ENCODE results near the gene INPP1. TPM values are rescaled to one million over a fixed set of nuclear protein-coding genes. Genes with fewer than 3 reads are reported as not detected.

The INPP1 gene
- total RNA-seq, 2 donors from 2014 or later, result 35.3 to 39.2 TPM

- intact Hi-C loops (cut with DNase I), result loop anchor here (10.0 kb wide), 1 partner anchor 234 kb away; no protein-coding TSS in a partner anchor
- Histone ChIP-seq H3K4me1 (peaks cover 3% of the 10 kb centered on the region), H3K27ac (no peak overlapping the region), H3K4me3 (peak overlapping the region; percentile 66), H3K9ac (ENCODE audit: low read depth in 2 of 2, low read length in 2 of 2) (peak overlapping the region; percentile 68 to 75), H3K9me3 (no peaks in the 10 kb centered on the region), H3K27me3 (no peaks in the 10 kb centered on the region), H3K36me3 (no peaks in the 10 kb centered on the region)
- no peak for DNase-seq
- TF ChIP-seq CTCF (IDR thresholded peaks at IDR 0.05), result no peak
Observed at GRCh38 chr2:190318514-190318913, 24.9 kb upstream of the INPP1 start.

- no peaks in the 10 kb centered on the region for H3K27me3 ChIP-seq
- H3K36me3 ChIP-seq, result no peaks in the 10 kb centered on the region
- H3K4me1 ChIP-seq, result peaks cover 3% of the 10 kb centered on the region
- H3K9me3 ChIP-seq, result no peaks in the 10 kb centered on the region
- H3K4me3 ChIP-seq, result peak overlapping the region; percentile 66
- intact Hi-C loops (cut with DNase I), result loop anchor here (10.0 kb wide), 1 partner anchor 234 kb away; no protein-coding TSS in a partner anchor
- H3K27ac ChIP-seq, result peak overlapping the region; percentile 94
- peak overlapping the region; percentile 68 to 75 for H3K9ac ChIP-seq (ENCODE audit: low read depth in 2 of 2, low read length in 2 of 2)
- no peak for TF ChIP-seq CTCF (IDR thresholded peaks at IDR 0.05)
- DNase-seq, result peak; percentile 42
Observed at GRCh38 chr2:190318931-190319554, 24.3 kb upstream of the INPP1 start.

GRCh38 chr2:190319555-190320498 is 23.6 kb upstream of the INPP1 start, which contains the start of gene HIBCH:
Gene HIBCH (minus strand): TSS chr2:190319826. CDS start chr2:190319750, 76 bp downstream.
- H3K27me3 ChIP-seq, result no peaks in the 10 kb centered on the region
- H3K36me3 ChIP-seq, result no peaks in the 10 kb centered on the region
- intact Hi-C loops (cut with DNase I), result loop anchor here (10.0 kb wide), 1 partner anchor 235 kb away; no protein-coding TSS in a partner anchor
- H3K27ac ChIP-seq, result peak within 1 kb of the TSS; percentile 94
- peak; percentile 100 for DNase-seq
- TF ChIP-seq CTCF (IDR thresholded peaks at IDR 0.05), result peak; percentile 71
- peak within 1 kb of the TSS; percentile 68 to 75 for H3K9ac ChIP-seq (ENCODE audit: low read depth in 2 of 2, low read length in 2 of 2)
- H3K4me1 ChIP-seq, result peaks cover 3% of the 10 kb centered on the region
- H3K9me3 ChIP-seq, result no peaks in the 10 kb centered on the region
- peak within 1 kb of the TSS; percentile 66 for H3K4me3 ChIP-seq

GRCh38 chr2:190320696-190321095 is 22.7 kb upstream of the INPP1 start:
- no peak overlapping the region for H3K27ac ChIP-seq
- DNase-seq, result no peak
- intact Hi-C loops (cut with DNase I), result no loop called here
- no peaks in the 10 kb centered on the region for H3K9me3 ChIP-seq
- H3K27me3 ChIP-seq, result no peaks in the 10 kb centered on the region
- H3K4me3 ChIP-seq, result no peak overlapping the region
- peaks cover 3% of the 10 kb centered on the region for H3K4me1 ChIP-seq
- H3K9ac ChIP-seq (ENCODE audit: low read depth in 2 of 2, low read length in 2 of 2), result no peak overlapping the region
- TF ChIP-seq CTCF (IDR thresholded peaks at IDR 0.05), result no peak
- no peaks in the 10 kb centered on the region for H3K36me3 ChIP-seq

- no peak for DNase-seq
- no peak for TF ChIP-seq CTCF (IDR thresholded peaks at IDR 0.05)
- intact Hi-C loops (cut with DNase I), result no loop called here
Observed at GRCh38 chr2:190323406-190323805, 20.0 kb upstream of the INPP1 start.

More at GRCh38 chr2:190323406-190323805, 20.0 kb upstream of the INPP1 start:
- Histone ChIP-seq H3K27ac (no peak overlapping the region), H3K9me3 (no peaks in the 10 kb centered on the region), H3K9ac (ENCODE audit: low read depth in 2 of 2, low read length in 2 of 2) (no peak overlapping the region), H3K4me3 (no peak overlapping the region), H3K4me1 (no peaks in the 10 kb centered on the region), H3K36me3 (no peaks in the 10 kb centered on the region), H3K27me3 (no peaks in the 10 kb centered on the region)
